PC-3 (cell line): ENCODE results near the gene SH3PXD2A. TPM values are rescaled to one million over a fixed set of nuclear protein-coding genes. Genes with fewer than 3 reads are reported as not detected.

Source experiments
- ATAC-seq: fragments of 200-7000 bp; cut with Tn5 transposase; 2 replicates; pipeline ENCODE4 v1.9.1; 2020; ENCODE audit warnings: mild to moderate bottlenecking, moderate library complexity
- BruUV-seq: library from RNA; stranded (reverse); fragments of 400-500 nt; replicated peaks from 2 replicates; lab custom pipeline; 2021; lab: Mats Ljungman, UMichigan
- CTCF ChIA-PET: fragments of 300-600 bp; sonication (Branson Sonifier 250); formaldehyde crosslinking; loops from one replicate; lab custom pipeline; 2022; ENCODE audit warnings: antibody characterized with exemption; lab: Charles Lee
- POLR2A ChIA-PET: fragments of 300-600 bp; sonication (Branson Sonifier 250); formaldehyde crosslinking; loops from one replicate; lab custom pipeline; 2022; ENCODE audit warnings: antibody characterized with exemption; ENCODE audit not compliant: unreplicated experiment; lab: Charles Lee
- DNase-seq: peaks from one replicate; pipeline ENCODE4 v3.0.0-alpha.2; 2015
- H2AFZ ChIP-seq: fragments of 300-600 bp; sonication (generic); 2 replicates; pipeline ENCODE4 v1.6.0; 2016; ENCODE audit warnings: antibody characterized with exemption, low read length
- H3F3A ChIP-seq: fragments of 300-600 bp; sonication (generic); one replicate; pipeline ENCODE4 v1.6.0; 2017; ENCODE audit warnings: antibody characterized with exemption, low read length, control low read depth, mild to moderate bottlenecking; ENCODE audit not compliant: unreplicated experiment
- H3K27ac ChIP-seq: fragments of 300-600 bp; sonication (generic); 2 replicates; pipeline ENCODE4 v1.5.1; 2016; ENCODE audit warnings: mild to moderate bottlenecking, low read length
- H3K27me3 ChIP-seq: fragments of 300-600 bp; sonication (generic); 2 replicates; pipeline ENCODE4 v1.6.1; 2016; ENCODE audit warnings: low read length, mixed read lengths
- H3K36me3 ChIP-seq: fragments of 300-600 bp; sonication (generic); 2 replicates; pipeline ENCODE4 v1.6.1; 2016; ENCODE audit warnings: low read depth, mixed run types, low read length, mixed read lengths
- H3K4me1 ChIP-seq: fragments of 300-600 bp; sonication (generic); 2 replicates; pipeline ENCODE4 v1.5.1; 2016; ENCODE audit warnings: low read length; ENCODE audit not compliant: insufficient read depth
- H3K4me2 ChIP-seq: fragments of 300-600 bp; sonication (generic); 2 replicates; pipeline ENCODE4 v1.6.0; 2016; ENCODE audit warnings: low read length
- H3K4me3 ChIP-seq: fragments of 300-600 bp; sonication (generic); 2 replicates; pipeline ENCODE4 v1.5.1; 2016; ENCODE audit warnings: mild to moderate bottlenecking, low read length, mixed read lengths
- H3K79me2 ChIP-seq: fragments of 300-600 bp; sonication (generic); 2 replicates; pipeline ENCODE4 v1.6.1; 2017; ENCODE audit warnings: low read length, mixed read lengths
- H3K9ac ChIP-seq: fragments of 300-600 bp; sonication (generic); 2 replicates; pipeline ENCODE4 v1.6.0; 2016; ENCODE audit warnings: mild to moderate bottlenecking, low read length
- H3K9me2 ChIP-seq: fragments of 300-600 bp; sonication (generic); replicated peaks from 2 replicates; pipeline ENCODE4 v1.6.1; 2016; ENCODE audit warnings: mixed run types, low read length, mixed read lengths
- H3K9me3 ChIP-seq: fragments of 300-600 bp; sonication (generic); 2 replicates; pipeline ENCODE4 v1.6.1; 2016; ENCODE audit warnings: low read length, mixed read lengths
- H4K20me1 ChIP-seq: fragments of 300-600 bp; sonication (generic); 2 replicates; pipeline ENCODE4 v1.6.1; 2016; ENCODE audit warnings: low read length, mixed read lengths
- EZH2 ChIP-seq: fragments of 300-600 bp; sonication (generic); IDR thresholded peaks from one replicate; pipeline ENCODE4 v1.6.1; 2017; ENCODE audit warnings: antibody characterized with exemption, mild to moderate bottlenecking, low read length; ENCODE audit not compliant: unreplicated experiment
- EZH2phosphoT487 ChIP-seq: fragments of 300-600 bp; sonication (generic); IDR thresholded peaks from 2 replicates; pipeline ENCODE4 v1.6.1; 2018; ENCODE audit warnings: mild to moderate bottlenecking, antibody characterized with exemption, low read length, borderline replicate concordance
- intact Hi-C: fragments of 100-400 bp; cut with micrococcal nuclease; formaldehyde crosslinking; loops from 2 replicates; pipeline ENCODE4 v1.9.0; 2023
- total RNA-seq: library from RNA; depleted of rRNA; stranded (reverse); fragments of >200 nt; gene quantifications from 2 replicates; pipeline ENCODE4 v1.2.3, GENCODE V29; 2014
- TF ChIP-seq, protein P1 (sequence below): fragments of 300-600 bp; sonication (generic); conservative IDR thresholded peaks from 2 replicates; pipeline ENCODE4 v1.5.1; 2017; ENCODE audit warnings: antibody characterized with exemption, low read depth, mild to moderate bottlenecking, low read length

The SH3PXD2A gene
- total RNA-seq, 1 experiment from 2014 or later = 3.4 TPM

DNA sequence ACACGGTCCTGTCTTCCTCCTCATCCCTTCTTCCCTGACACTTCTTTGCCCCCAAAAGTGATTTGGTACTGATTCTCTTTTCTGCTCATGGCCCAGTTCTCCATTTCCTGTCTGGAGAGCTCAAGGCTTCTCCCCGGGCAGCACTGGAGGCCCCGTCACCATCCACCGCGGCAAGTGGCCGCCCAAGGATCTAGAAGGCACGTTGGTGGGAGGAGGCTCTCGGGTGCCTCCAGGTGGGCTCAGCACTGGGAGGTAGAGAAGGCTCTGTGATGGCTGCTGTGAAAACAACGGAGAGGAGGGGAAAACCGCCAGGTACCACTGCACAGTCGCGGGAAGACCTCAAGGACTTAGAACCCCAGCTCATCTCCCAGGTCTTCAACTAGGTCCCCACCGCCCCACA, 227.5 kb downstream of the SH3PXD2A start:
- H3K4me2 ChIP-seq = no peak overlapping the region
- no peaks in the 10 kb centered on the region for H3K9me3 ChIP-seq
- no peak overlapping the region for H2AFZ ChIP-seq
- intact Hi-C loops = no loop called here
- H3K27ac ChIP-seq = no peak overlapping the region
- no peaks in the 10 kb centered on the region for H4K20me1 ChIP-seq
- no peaks in the 10 kb centered on the region for H3F3A ChIP-seq
- no peak for TF ChIP-seq EZH2phosphoT487
- TF ChIP-seq, protein P1, sequence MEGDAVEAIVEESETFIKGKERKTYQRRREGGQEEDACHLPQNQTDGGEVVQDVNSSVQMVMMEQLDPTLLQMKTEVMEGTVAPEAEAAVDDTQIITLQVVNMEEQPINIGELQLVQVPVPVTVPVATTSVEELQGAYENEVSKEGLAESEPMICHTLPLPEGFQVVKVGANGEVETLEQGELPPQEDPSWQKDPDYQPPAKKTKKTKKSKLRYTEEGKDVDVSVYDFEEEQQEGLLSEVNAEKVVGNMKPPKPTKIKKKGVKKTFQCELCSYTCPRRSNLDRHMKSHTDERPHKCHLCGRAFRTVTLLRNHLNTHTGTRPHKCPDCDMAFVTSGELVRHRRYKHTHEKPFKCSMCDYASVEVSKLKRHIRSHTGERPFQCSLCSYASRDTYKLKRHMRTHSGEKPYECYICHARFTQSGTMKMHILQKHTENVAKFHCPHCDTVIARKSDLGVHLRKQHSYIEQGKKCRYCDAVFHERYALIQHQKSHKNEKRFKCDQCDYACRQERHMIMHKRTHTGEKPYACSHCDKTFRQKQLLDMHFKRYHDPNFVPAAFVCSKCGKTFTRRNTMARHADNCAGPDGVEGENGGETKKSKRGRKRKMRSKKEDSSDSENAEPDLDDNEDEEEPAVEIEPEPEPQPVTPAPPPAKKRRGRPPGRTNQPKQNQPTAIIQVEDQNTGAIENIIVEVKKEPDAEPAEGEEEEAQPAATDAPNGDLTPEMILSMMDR = no peak
- TF ChIP-seq EZH2 = no peak
- H3K9ac ChIP-seq = no peak overlapping the region
- H3K36me3 ChIP-seq = no peaks in the 10 kb centered on the region
- H3K4me3 ChIP-seq = no peak overlapping the region
- no TSS peak for BruUV-seq
- H3K9me2 ChIP-seq = no peaks in the 10 kb centered on the region
- ATAC-seq (no peak), DNase-seq (no peak)
- ChIA-PET CTCF (no interaction called here), POLR2A (no interaction called here)
- H3K4me1 ChIP-seq = no peaks in the 10 kb centered on the region
- no peaks in the 10 kb centered on the region for H3K27me3 ChIP-seq
- H3K79me2 ChIP-seq = no peaks in the 10 kb centered on the region

DNA sequence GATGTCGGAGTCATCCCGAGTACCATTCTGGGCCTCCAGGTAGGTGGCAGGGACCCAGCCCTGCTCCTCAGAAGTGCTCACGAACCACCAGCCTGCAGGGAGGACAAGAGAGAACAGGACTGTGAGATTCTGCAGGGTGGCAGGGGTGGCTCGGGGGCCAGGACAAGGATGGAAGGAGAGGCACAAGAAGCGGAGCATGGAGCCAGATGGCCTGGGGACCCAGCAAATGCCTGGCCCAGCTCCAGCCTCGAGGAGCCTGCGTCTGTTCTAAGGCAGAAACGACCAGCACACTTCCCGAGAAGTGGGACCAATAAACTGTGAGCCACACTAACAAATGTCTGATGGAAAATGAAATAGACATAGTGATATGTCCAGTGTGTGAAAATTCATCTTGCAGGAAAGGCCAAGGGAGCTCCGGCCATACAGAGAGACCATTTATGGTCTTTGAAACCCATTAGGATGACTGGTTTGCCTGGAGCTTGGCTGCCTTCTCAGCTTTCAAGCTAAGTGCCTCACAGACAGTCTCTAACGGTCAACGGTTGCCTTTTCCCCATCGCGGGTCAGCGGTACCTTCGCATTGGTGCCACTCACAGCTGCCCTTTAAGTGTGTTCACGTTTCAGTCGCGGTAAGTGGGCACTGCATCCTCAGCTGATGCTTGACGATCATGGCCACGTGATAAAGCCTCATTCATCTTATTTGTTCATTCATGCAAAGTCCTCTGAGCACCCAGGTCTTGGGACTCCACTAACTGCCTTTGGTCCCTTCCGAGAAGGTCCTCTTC, 228.1 kb downstream of the SH3PXD2A start:
- BruUV-seq = no TSS peak
- no peak for DNase-seq
- ChIA-PET POLR2A (no interaction called here), CTCF (interaction anchor here (0.5 kb wide), 1 partner anchor 29 kb away, joined by 3 read pairs; no protein-coding TSS in a partner anchor)
- Histone ChIP-seq H3K9me2 (no peaks in the 10 kb centered on the region), H2AFZ (no peak overlapping the region), H3K4me3 (no peak overlapping the region), H3K36me3 (no peaks in the 10 kb centered on the region), H3F3A (no peaks in the 10 kb centered on the region), H3K9me3 (no peaks in the 10 kb centered on the region), H3K27me3 (no peaks in the 10 kb centered on the region), H3K4me1 (no peaks in the 10 kb centered on the region), H3K79me2 (no peaks in the 10 kb centered on the region), H3K4me2 (no peak overlapping the region), H4K20me1 (no peaks in the 10 kb centered on the region), H3K27ac (no peak overlapping the region), H3K9ac (no peak overlapping the region)
- intact Hi-C loops = no loop called here
- no peak for ATAC-seq
- no peak for TF ChIP-seq EZH2phosphoT487
- TF ChIP-seq EZH2 = no peak

DNA sequence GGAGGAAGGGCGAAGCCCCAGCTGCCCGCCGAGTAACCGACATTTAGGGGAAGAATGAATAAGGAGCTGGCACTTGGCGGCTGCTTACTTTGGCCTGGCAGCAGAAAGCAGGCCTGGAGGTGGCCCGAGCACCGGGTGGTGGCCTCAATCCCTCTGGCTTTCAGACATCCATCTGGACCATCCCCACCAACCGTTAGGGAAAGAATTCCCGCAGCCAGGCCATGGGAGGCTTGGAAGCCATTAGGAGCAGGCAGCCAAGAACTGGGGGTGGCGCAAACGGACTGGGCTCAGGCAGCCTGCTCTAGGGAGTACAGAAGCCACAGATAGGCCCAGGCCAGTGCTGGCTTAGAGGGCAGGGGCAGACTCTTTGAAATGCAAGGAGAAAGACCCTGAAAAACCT, 229.2 kb downstream of the SH3PXD2A start:
- H3K4me1 ChIP-seq = no peaks in the 10 kb centered on the region
- H3K4me3 ChIP-seq = no peak overlapping the region
- H3K79me2 ChIP-seq = no peaks in the 10 kb centered on the region
- no peak overlapping the region for H3K4me2 ChIP-seq
- intact Hi-C loops = no loop called here
- no peaks in the 10 kb centered on the region for H3K9me3 ChIP-seq
- ATAC-seq (no peak), DNase-seq (no peak)
- TF ChIP-seq EZH2 (no peak), EZH2phosphoT487 (no peak)
- TF ChIP-seq, protein P1 = no peak
- H3K9me2 ChIP-seq = no peaks in the 10 kb centered on the region
- BruUV-seq = no TSS peak
- H3K9ac ChIP-seq = no peak overlapping the region
- no peaks in the 10 kb centered on the region for H3K36me3 ChIP-seq
- CTCF ChIA-PET = no interaction called here
- H3K27ac ChIP-seq = no peak overlapping the region
- no peaks in the 10 kb centered on the region for H4K20me1 ChIP-seq
- H3K27me3 ChIP-seq = no peaks in the 10 kb centered on the region
- POLR2A ChIA-PET = interaction anchor here (0.5 kb wide), 1 partner anchor 84 kb away, joined by 3 read pairs; no protein-coding TSS in a partner anchor
- no peaks in the 10 kb centered on the region for H3F3A ChIP-seq
- no peak overlapping the region for H2AFZ ChIP-seq
